ENCODE measurements around the gene PRSS33.
A peak's percentile ranks its signal among the peaks of the same experiment; 100 is the strongest.

PRSS33 gene

GRCh38 chr16:2757344-2757743 is 30.0 kb downstream of the PRSS33 start:
- DNase-seq, result no peak

- no peak for DNase-seq
Measured at GRCh38 chr16:2756288-2757015, 30.9 kb downstream of the PRSS33 start.

- no peak for DNase-seq
Measured at GRCh38 chr16:2755158-2755557, 32.2 kb downstream of the PRSS33 start.

GRCh38 chr16:2753733-2754020 is 33.7 kb downstream of the PRSS33 start:
- DNase-seq, result no peak

- DNase-seq, result peak; percentile 41
Measured at GRCh38 chr16:2752850-2753732, 34.3 kb downstream of the PRSS33 start.

GRCh38 chr16:2752035-2752849 is 35.1 kb downstream of the PRSS33 start, which contains the start of gene SRRM2:
TSS of gene SRRM2 (plus strand) at chr16:2752638. CDS start at chr16:2756365, 3,727 bp downstream.
- peak; percentile 86 for DNase-seq

GRCh38 chr16:2751577-2752034 is 35.8 kb downstream of the PRSS33 start:
- DNase-seq, result no peak

GRCh38 chr16:2749936-2750335 is 37.4 kb downstream of the PRSS33 start:
- no peak for DNase-seq

- no peak for DNase-seq
Measured at GRCh38 chr16:2749476-2749875, 37.9 kb downstream of the PRSS33 start.

GRCh38 chr16:2748757-2749455 is 38.5 kb downstream of the PRSS33 start:
- no peak for DNase-seq

GRCh38 chr16:2745961-2746360 is 41.4 kb downstream of the PRSS33 start:
- DNase-seq, result no peak

- no peak for DNase-seq
Measured at GRCh38 chr16:2745116-2745890, 42.1 kb downstream of the PRSS33 start.

GRCh38 chr16:2744711-2745110 is 42.6 kb downstream of the PRSS33 start:
- no peak for DNase-seq

- DNase-seq, result no peak
Measured at GRCh38 chr16:2743007-2743810, 44.2 kb downstream of the PRSS33 start.

- no peak for DNase-seq
Measured at GRCh38 chr16:2742323-2743006, 44.9 kb downstream of the PRSS33 start.

- no peak for DNase-seq
Measured at GRCh38 chr16:2741168-2741567, 46.2 kb downstream of the PRSS33 start.

- DNase-seq, result no peak
Measured at GRCh38 chr16:2740476-2740875, 46.9 kb downstream of the PRSS33 start.

GRCh38 chr16:2739625-2740430 is 47.5 kb downstream of the PRSS33 start:
- DNase-seq, result no peak

- no peak for DNase-seq
Measured at GRCh38 chr16:2738615-2739014, 48.7 kb downstream of the PRSS33 start.
